HFFc6 (cell line): ENCODE data around the gene C20orf204. TPM values are rescaled to one million over a fixed set of nuclear protein-coding genes. Genes with fewer than 3 reads are reported as not detected.

Source experiments
- DNase-seq: peaks from one replicate; pipeline ENCODE4 v3.0.0-alpha.2; 2018
- H3K27ac Mint-ChIP-seq: 2 replicates; pipeline ENCODE4 v1.8.0; 2020; ENCODE audit warnings: mild to moderate bottlenecking, mixed read lengths
- H3K27me3 Mint-ChIP-seq: 2 replicates; pipeline ENCODE4 v1.8.0; 2021; ENCODE audit warnings: mild to moderate bottlenecking, moderate library complexity, mixed read lengths; ENCODE audit not compliant: insufficient read depth
- H3K36me3 Mint-ChIP-seq: 2 replicates; pipeline ENCODE4 v1.8.0; 2021; ENCODE audit warnings: low read depth, mixed read lengths
- H3K4me1 Mint-ChIP-seq: 2 replicates; pipeline ENCODE4 v1.8.0; 2020; ENCODE audit warnings: low read depth, mixed read lengths
- H3K4me3 Mint-ChIP-seq: 2 replicates; pipeline ENCODE4 v1.8.0; 2020; ENCODE audit warnings: mild to moderate bottlenecking, moderate library complexity, mixed read lengths
- H3K9me3 Mint-ChIP-seq: 2 replicates; pipeline ENCODE4 v1.8.0; 2020; ENCODE audit warnings: mild to moderate bottlenecking, mixed read lengths
- CTCF ChIP-seq: fragments of 200-600 bp; sonication (generic); IDR thresholded peaks from 2 replicates; pipeline ENCODE4 v1.5.0; 2021; ENCODE audit warnings: antibody characterized with exemption, mild to moderate bottlenecking
- total RNA-seq, 6 experiments: library from RNA; stranded (reverse); fragmentation: NEBNext Ultra II Directional; extraction: Animal tissue kit (Norgen Biotek cat#: 25700); gene quantifications; 2 replicates in 1 of 6; 3 replicates in 5 of 6; pipeline ENCODE4 v1.2.3, GENCODE V29; 2021

Gene C20orf204
- total RNA-seq, 6 experiments from 2014 or later = 0.32 to 0.57 (median 0.42) TPM

- peaks cover 11% of the 10 kb centered on the region for H3K27me3 Mint-ChIP-seq
- no peak overlapping the region for H3K4me3 Mint-ChIP-seq
- H3K9me3 Mint-ChIP-seq = no peaks in the 10 kb centered on the region
- DNase-seq = no peak
- no peaks in the 10 kb centered on the region; the same call in 1 of the 2 replicates for H3K36me3 Mint-ChIP-seq
- TF ChIP-seq CTCF = no peak
- no peak overlapping the region for H3K27ac Mint-ChIP-seq
- 0 out of 2 replicates have a peak, but pooled peaks cover 4% of the 10 kb centered on the region for H3K4me1 Mint-ChIP-seq
Observed at GRCh38 chr20:64035066-64035932, 683 bp upstream of the C20orf204 start.

GRCh38 chr20:64036346-64037198 lies 590 bp downstream of the C20orf204 start:
- no peak for TF ChIP-seq CTCF
- DNase-seq = no peak
- H3K4me1 Mint-ChIP-seq = 0 out of 2 replicates have a peak, but pooled peaks cover 4% of the 10 kb centered on the region
- no peak overlapping the region for H3K27ac Mint-ChIP-seq
- no peaks in the 10 kb centered on the region; the same call in 1 of the 2 replicates for H3K36me3 Mint-ChIP-seq
- no peaks in the 10 kb centered on the region for H3K9me3 Mint-ChIP-seq
- H3K4me3 Mint-ChIP-seq = no peak overlapping the region
- H3K27me3 Mint-ChIP-seq = peaks cover 19% of the 10 kb centered on the region

- no peak for TF ChIP-seq CTCF
- 0 out of 2 replicates have a peak, but pooled peaks cover 4% of the 10 kb centered on the region for H3K4me1 Mint-ChIP-seq
- no peak overlapping the region for H3K27ac Mint-ChIP-seq
- no peaks in the 10 kb centered on the region for H3K9me3 Mint-ChIP-seq
- no peak overlapping the region for H3K4me3 Mint-ChIP-seq
- H3K36me3 Mint-ChIP-seq = no peaks in the 10 kb centered on the region; the same call in 1 of the 2 replicates
- no peak for DNase-seq
- H3K27me3 Mint-ChIP-seq = peaks cover 22% of the 10 kb centered on the region
Observed at GRCh38 chr20:64037199-64037497, 1.2 kb downstream of the C20orf204 start.

GRCh38 chr20:64037498-64038213 lies 1.7 kb downstream of the C20orf204 start:
- DNase-seq = no peak
- Mint-ChIP-seq H3K4me3 (no peak overlapping the region), H3K4me1 (0 out of 2 replicates have a peak, but pooled peaks cover 4% of the 10 kb centered on the region), H3K9me3 (no peaks in the 10 kb centered on the region), H3K36me3 (no peaks in the 10 kb centered on the region; the same call in 1 of the 2 replicates), H3K27ac (no peak overlapping the region), H3K27me3 (peaks cover 22% of the 10 kb centered on the region)
- no peak for TF ChIP-seq CTCF

GRCh38 chr20:64038224-64038564 lies 2.2 kb downstream of the C20orf204 start:
- H3K9me3 Mint-ChIP-seq = no peaks in the 10 kb centered on the region
- no peak overlapping the region for H3K27ac Mint-ChIP-seq
- peaks cover 19% of the 10 kb centered on the region for H3K27me3 Mint-ChIP-seq
- 0 out of 2 replicates have a peak, but pooled peaks cover 4% of the 10 kb centered on the region for H3K4me1 Mint-ChIP-seq
- TF ChIP-seq CTCF = no peak
- H3K4me3 Mint-ChIP-seq = no peak overlapping the region
- H3K36me3 Mint-ChIP-seq = no peaks in the 10 kb centered on the region; the same call in 1 of the 2 replicates
- DNase-seq = no peak
